ENCODE results near the gene KRTAP26-1.

DNA sequence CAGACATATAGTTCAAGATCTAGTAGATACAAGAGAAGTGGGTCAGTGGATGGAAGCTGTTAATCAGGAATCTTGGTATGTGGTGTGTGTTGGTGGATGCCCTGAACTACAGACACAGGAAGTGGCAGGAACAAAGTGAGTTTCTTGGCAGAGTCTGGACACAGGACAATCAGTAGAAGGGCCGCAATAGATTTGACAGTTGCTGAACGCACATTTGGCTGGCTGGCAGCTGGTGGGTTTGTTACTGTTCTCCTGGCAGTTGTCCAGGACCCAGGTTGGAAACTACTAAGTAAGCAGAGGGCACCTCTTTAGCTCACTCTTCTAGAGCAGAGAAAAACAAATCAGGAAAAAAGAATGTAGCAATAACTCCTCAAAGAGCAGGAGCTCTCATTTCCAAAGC, 13.2 kb downstream of the KRTAP26-1 start:
- TF ChIP-seq, protein P1, sequence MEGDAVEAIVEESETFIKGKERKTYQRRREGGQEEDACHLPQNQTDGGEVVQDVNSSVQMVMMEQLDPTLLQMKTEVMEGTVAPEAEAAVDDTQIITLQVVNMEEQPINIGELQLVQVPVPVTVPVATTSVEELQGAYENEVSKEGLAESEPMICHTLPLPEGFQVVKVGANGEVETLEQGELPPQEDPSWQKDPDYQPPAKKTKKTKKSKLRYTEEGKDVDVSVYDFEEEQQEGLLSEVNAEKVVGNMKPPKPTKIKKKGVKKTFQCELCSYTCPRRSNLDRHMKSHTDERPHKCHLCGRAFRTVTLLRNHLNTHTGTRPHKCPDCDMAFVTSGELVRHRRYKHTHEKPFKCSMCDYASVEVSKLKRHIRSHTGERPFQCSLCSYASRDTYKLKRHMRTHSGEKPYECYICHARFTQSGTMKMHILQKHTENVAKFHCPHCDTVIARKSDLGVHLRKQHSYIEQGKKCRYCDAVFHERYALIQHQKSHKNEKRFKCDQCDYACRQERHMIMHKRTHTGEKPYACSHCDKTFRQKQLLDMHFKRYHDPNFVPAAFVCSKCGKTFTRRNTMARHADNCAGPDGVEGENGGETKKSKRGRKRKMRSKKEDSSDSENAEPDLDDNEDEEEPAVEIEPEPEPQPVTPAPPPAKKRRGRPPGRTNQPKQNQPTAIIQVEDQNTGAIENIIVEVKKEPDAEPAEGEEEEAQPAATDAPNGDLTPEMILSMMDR (IDR thresholded peaks at IDR 0.05), result no peak
- no peak for TF ChIP-seq POLR2AphosphoS5 (IDR thresholded peaks at IDR 0.05)
- TF ChIP-seq POLR2A (IDR thresholded peaks at IDR 0.05), result no peak
- TF ChIP-seq EP300 (IDR thresholded peaks at IDR 0.05), result no peak

Measured in upper lobe of left lung (tissue), 4 donors.